ENCODE measurements around the gene C16orf78.

DNA sequence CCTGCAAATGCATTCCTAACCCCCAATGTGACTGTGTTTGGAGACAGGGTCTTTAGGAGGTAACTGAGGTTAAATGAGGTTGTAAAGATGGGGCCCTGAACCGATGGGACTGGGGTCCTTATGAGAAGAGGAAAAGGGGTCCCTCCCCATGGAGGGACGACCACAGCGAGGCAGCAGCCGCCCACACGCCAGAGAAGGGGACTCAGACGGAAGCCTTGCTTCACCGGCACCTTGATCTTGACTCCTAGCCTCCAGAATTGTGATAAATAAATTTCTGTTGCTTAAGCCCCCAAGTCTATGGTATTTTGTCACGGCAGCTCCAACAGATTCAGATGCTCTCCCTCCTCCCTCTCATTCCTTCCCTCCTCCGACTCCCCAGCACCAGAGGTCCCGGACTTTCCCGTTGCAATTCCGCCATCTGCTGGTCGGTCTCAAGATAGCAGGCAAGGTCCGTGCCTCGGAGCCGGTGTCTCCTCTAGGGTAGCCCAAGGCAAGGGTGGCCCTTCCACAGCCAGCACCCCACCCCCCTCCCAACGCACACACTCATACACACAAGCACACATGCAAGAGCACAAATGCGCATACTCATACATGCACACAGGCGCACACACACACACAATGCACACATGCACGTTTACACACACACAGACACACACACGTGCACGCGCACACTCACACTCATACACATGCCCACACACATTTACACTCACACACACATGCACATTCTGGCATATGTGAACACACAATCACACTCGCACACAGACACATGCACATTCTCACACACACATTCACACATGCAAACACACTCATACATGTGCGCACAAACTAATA is 23.1 kb upstream of the C16orf78 start:
- TF ChIP-seq CTCF (IDR thresholded peaks at IDR 0.05; ENCODE audit: insufficient read depth, low read depth, low read length) (peak; percentile 74), EZH2 (IDR thresholded peaks at IDR 0.05; ENCODE audit: insufficient read depth, low read length) (no peak)
